ENCODE results near the gene PCDH1. TPM values are rescaled to one million over a fixed set of nuclear protein-coding genes. Genes with fewer than 3 reads are reported as not detected.
"Not testable (repeated sequence)": the region's sequence is repeated elsewhere in the genome, so short reads cannot be mapped to it uniquely, and the experiment has no call there.

PCDH1 gene
- total RNA-seq, 1 experiment from 2014 or later: 67.1 TPM

- Histone ChIP-seq H3K36me3 (replicated peaks; ENCODE audit: control insufficient read depth, insufficient read depth, low read length) (no peaks in the 10 kb centered on the region), H3K4me3 (ENCODE audit: insufficient read depth, low read depth, low read length) (no peak overlapping the region), H3K27me3 (ENCODE audit: control insufficient read depth, insufficient read depth, low read length) (peaks cover 14% of the 10 kb centered on the region)
- no peak for DNase-seq
Measured at GRCh38 chr5:141909212-141909611, 31.0 kb upstream of the PCDH1 start.

- H3K27me3 ChIP-seq (ENCODE audit: control insufficient read depth, insufficient read depth, low read length): peaks cover 10% of the 10 kb centered on the region
- DNase-seq: no peak
- H3K36me3 ChIP-seq (replicated peaks; ENCODE audit: control insufficient read depth, insufficient read depth, low read length): no peaks in the 10 kb centered on the region
- H3K4me3 ChIP-seq (ENCODE audit: insufficient read depth, low read depth, low read length): no peak overlapping the region
Measured at GRCh38 chr5:141908796-141909195, 30.6 kb upstream of the PCDH1 start.

- Histone ChIP-seq H3K27me3 (ENCODE audit: control insufficient read depth, insufficient read depth, low read length) (no peaks in the 10 kb centered on the region), H3K4me3 (ENCODE audit: insufficient read depth, low read depth, low read length) (no peak overlapping the region), H3K36me3 (replicated peaks; ENCODE audit: control insufficient read depth, insufficient read depth, low read length) (no peaks in the 10 kb centered on the region)
- DNase-seq: no peak
Measured at GRCh38 chr5:141906972-141907371, 28.8 kb upstream of the PCDH1 start.

GRCh38 chr5:141906517-141906916 lies 28.3 kb upstream of the PCDH1 start:
- no peaks in the 10 kb centered on the region for H3K27me3 ChIP-seq (ENCODE audit: control insufficient read depth, insufficient read depth, low read length)
- DNase-seq: no peak
- H3K4me3 ChIP-seq (ENCODE audit: insufficient read depth, low read depth, low read length): no peak overlapping the region
- no peaks in the 10 kb centered on the region for H3K36me3 ChIP-seq (replicated peaks; ENCODE audit: control insufficient read depth, insufficient read depth, low read length)

DNA sequence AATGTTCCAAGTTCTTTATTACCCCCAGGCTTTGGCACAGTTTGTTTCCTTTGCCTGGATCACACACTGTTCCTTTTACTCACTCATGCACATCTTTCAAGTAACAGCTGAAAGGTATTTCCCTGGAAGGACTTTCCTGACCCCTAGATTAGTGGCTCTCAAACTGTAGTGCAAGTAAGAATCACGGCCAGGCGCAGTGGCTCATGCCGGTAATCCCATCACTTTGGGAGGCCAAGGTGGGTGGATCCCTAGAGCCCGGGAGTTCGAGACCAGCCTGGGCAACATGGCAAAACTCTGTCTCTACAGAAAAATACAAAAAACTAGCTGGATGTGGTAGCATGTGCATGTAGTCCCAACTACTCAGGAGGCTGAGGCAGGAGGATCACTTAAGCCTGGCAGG lies 26.3 kb upstream of the PCDH1 start:
- Histone ChIP-seq H3K36me3 (replicated peaks; ENCODE audit: control insufficient read depth, insufficient read depth, low read length) (no peaks in the 10 kb centered on the region), H3K4me3 (ENCODE audit: insufficient read depth, low read depth, low read length) (no peak overlapping the region)
- no peak for DNase-seq

DNA sequence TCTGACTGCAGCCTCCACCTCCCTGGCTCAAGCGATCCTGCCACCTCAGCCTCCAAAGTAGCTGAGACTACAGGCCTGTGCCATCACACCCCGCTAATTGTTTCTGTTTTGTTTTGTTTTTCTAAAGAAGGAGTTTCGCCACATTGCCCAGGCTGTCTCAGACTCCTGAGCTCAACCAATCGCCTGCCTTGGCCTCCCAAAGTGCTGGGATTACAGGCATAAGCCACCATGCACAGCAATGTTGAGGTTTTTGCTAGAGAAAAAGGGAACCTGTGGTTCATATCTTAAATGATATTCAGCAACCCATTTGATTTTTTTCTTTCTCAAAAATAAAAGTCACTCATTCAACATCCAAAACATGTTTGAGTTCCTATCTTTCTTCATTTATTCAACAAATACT lies 25.1 kb upstream of the PCDH1 start:
- H3K27me3 ChIP-seq (ENCODE audit: control insufficient read depth, insufficient read depth, low read length): no peaks in the 10 kb centered on the region
- no peaks in the 10 kb centered on the region for H3K36me3 ChIP-seq (replicated peaks; ENCODE audit: control insufficient read depth, insufficient read depth, low read length)
- no peak for DNase-seq
- no peak overlapping the region for H3K4me3 ChIP-seq (ENCODE audit: insufficient read depth, low read depth, low read length)

More for the DNA sequence above, 26.3 kb upstream of the PCDH1 start:
- H3K27me3 ChIP-seq (ENCODE audit: control insufficient read depth, insufficient read depth, low read length): no peaks in the 10 kb centered on the region

- no peak for DNase-seq
- H3K27me3 ChIP-seq (ENCODE audit: control insufficient read depth, insufficient read depth, low read length): no peaks in the 10 kb centered on the region
- no peaks in the 10 kb centered on the region for H3K36me3 ChIP-seq (replicated peaks; ENCODE audit: control insufficient read depth, insufficient read depth, low read length)
- no peak overlapping the region for H3K4me3 ChIP-seq (ENCODE audit: insufficient read depth, low read depth, low read length)
Measured at GRCh38 chr5:141902015-141902814, 24.0 kb upstream of the PCDH1 start.

DNA sequence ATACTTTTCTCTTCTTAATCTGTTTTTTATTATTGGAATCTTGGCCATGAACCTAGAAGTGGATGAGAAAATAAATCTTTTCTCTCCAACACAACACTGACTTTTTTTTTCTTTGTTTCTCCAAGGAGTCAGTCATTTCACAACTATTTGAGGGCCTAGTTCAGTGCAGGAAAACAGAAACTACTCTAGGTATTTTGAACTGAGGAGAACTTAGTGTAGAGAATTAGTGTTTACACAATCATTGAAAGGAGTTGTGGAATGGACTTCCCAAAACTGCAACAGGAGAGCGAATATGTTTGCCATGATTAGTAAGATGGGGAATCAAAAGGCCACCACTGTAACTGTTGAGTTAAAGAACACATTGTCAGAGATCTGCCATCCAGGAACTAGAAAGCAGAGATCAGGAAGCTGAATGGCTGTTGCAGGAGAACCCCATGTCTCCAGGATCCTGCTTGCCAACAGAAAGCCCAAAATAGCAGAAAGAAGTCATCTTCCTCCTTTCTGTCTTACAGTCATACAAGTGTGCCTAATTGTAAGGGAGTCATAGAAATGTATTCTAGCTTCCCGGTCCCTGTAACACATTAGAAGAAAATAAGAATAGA lies 20.3 kb upstream of the PCDH1 start:
- DNase-seq: no peak
- no peaks in the 10 kb centered on the region for H3K36me3 ChIP-seq (replicated peaks; ENCODE audit: control insufficient read depth, insufficient read depth, low read length)
- no peak overlapping the region for H3K4me3 ChIP-seq (ENCODE audit: insufficient read depth, low read depth, low read length)
- H3K27me3 ChIP-seq (ENCODE audit: control insufficient read depth, insufficient read depth, low read length): no peaks in the 10 kb centered on the region

- DNase-seq: no peak
- Histone ChIP-seq H3K36me3 (replicated peaks; ENCODE audit: control insufficient read depth, insufficient read depth, low read length) (no peaks in the 10 kb centered on the region), H3K4me3 (ENCODE audit: insufficient read depth, low read depth, low read length) (no peak overlapping the region), H3K27me3 (ENCODE audit: control insufficient read depth, insufficient read depth, low read length) (no peaks in the 10 kb centered on the region)
Measured at GRCh38 chr5:141897425-141897824, 19.2 kb upstream of the PCDH1 start.

DNA sequence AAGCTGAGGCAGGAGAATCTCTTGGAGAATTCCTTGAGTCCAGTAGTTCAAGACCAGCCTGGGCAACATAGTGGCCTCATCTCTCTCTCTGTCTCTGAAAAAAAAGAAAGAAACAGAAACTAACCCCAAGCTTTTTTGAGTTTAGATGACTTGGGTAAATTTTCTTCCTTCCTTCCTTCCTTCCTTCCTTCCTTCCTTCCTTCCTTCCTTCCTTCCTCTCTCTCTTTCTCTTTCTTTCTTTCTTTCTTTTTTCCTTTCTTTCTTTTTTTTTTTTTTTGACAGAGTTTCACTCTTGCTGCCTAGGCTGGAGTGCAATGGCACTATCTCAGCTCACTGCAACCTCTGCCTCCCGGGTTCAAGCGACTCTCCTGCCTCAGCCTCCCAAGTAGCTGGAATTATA lies 12.2 kb upstream of the PCDH1 start:
- not testable (repeated sequence) for H3K27me3 ChIP-seq (ENCODE audit: control insufficient read depth, insufficient read depth, low read length); DNase-seq; H3K4me3 ChIP-seq (ENCODE audit: insufficient read depth, low read depth, low read length); H3K36me3 ChIP-seq (replicated peaks; ENCODE audit: control insufficient read depth, insufficient read depth, low read length)

GRCh38 chr5:141889282-141889871 lies 11.2 kb upstream of the PCDH1 start:
- Histone ChIP-seq H3K4me3 (ENCODE audit: insufficient read depth, low read depth, low read length) (no peak overlapping the region), H3K36me3 (replicated peaks; ENCODE audit: control insufficient read depth, insufficient read depth, low read length) (no peaks in the 10 kb centered on the region), H3K27me3 (ENCODE audit: control insufficient read depth, insufficient read depth, low read length) (no peaks in the 10 kb centered on the region)
- no peak for DNase-seq

- DNase-seq: no peak
- Histone ChIP-seq H3K4me3 (ENCODE audit: insufficient read depth, low read depth, low read length) (peak overlapping the region; percentile 55), H3K36me3 (replicated peaks; ENCODE audit: control insufficient read depth, insufficient read depth, low read length) (no peaks in the 10 kb centered on the region), H3K27me3 (ENCODE audit: control insufficient read depth, insufficient read depth, low read length) (peaks cover 10% of the 10 kb centered on the region)
Measured at GRCh38 chr5:141883892-141884318, 5.7 kb upstream of the PCDH1 start.

DNA sequence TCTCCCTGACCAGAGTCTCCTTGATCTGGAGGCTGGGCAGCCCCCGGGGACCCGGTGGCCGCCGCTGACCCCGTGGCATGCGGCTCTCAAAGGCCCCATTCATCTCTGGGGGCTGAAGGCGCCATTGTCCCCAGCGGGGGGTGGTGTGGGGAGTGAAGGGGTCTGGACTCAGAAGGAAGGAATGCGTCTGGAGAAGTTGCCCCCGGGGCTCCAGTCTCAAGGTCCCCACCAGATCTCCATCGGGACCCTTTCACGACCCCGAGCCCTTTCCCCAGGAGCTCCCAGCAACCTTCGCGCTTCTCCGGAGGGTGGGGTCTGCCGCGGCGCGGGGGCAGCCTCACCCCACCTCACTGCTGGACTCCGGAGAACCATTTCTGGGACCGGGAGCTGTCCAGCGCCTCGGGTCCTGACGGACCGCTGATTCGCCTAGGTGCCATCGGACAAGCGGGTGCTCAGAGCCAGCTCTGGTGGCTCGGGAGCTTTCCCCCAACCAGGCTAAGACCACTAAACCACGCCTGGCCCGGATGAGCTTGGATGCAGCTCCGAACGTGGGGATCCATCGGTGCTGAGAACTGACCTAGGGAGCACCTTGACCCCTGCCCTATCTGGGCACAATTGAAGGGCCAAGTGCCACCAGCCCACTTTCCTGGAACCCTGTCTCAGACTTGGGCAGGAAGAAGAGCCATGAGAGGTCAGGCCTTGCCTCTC lies 5.1 kb upstream of the PCDH1 start:
- H3K36me3 ChIP-seq (replicated peaks; ENCODE audit: control insufficient read depth, insufficient read depth, low read length): no peaks in the 10 kb centered on the region
- peak overlapping the region; percentile 55 for H3K4me3 ChIP-seq (ENCODE audit: insufficient read depth, low read depth, low read length)
- H3K27me3 ChIP-seq (ENCODE audit: control insufficient read depth, insufficient read depth, low read length): peaks cover 10% of the 10 kb centered on the region
- peak; percentile 89 for DNase-seq

GRCh38 chr5:141882594-141883183 lies 4.5 kb upstream of the PCDH1 start:
- DNase-seq: peak; percentile 77
- Histone ChIP-seq H3K36me3 (replicated peaks; ENCODE audit: control insufficient read depth, insufficient read depth, low read length) (no peaks in the 10 kb centered on the region), H3K27me3 (ENCODE audit: control insufficient read depth, insufficient read depth, low read length) (peaks cover 10% of the 10 kb centered on the region), H3K4me3 (ENCODE audit: insufficient read depth, low read depth, low read length) (peak overlapping the region; percentile 55)

Measured in H7 (cell line).